Measurements from ENCODE around the gene MYOF. TPM values are rescaled to one million over a fixed set of nuclear protein-coding genes. Genes with fewer than 3 reads are reported as not detected.
"Not testable (repeated sequence)": the region's sequence is repeated elsewhere in the genome, so short reads cannot be mapped to it uniquely, and the experiment has no call there.

The MYOF gene
- total RNA-seq, 2 donors from 2014 or later: 84.4 to 85.0 TPM

DNA sequence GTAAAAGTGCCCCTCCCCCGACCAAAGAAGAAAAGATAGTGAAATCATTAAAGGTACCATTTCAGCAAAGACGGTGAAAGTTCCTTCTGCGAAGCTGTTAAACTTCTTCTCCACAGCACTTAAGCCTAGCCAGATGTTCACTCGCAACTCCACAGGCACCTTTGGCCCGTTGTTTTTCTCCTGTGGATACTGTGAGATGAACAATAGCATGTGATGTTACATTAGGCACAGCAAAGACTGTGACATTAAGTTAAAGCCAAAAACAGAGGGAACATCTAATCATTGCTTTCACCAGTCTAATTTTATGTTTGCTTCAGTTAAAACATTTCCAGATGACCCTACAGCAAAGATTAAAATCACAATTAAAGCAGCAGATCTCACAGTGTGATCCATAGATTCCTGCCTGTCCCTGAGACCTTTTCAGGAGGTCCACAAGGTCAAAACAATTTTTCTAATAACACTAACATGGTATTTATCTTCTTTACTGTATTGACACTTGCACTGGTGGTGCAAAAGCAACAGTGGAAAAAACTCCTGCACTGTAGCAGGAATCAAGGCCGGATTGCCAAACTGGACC, 112.5 kb downstream of the MYOF start:
- no peak for DNase-seq (ENCODE audit: low spot score)
- WGBS: 80% methylated on average over 6 of the region's 6 CpGs
- no peak for TF ChIP-seq POLR2AphosphoS5 (IDR thresholded peaks at IDR 0.05)
- TF ChIP-seq POLR2A (IDR thresholded peaks at IDR 0.05): no peak
- TF ChIP-seq, protein P1, sequence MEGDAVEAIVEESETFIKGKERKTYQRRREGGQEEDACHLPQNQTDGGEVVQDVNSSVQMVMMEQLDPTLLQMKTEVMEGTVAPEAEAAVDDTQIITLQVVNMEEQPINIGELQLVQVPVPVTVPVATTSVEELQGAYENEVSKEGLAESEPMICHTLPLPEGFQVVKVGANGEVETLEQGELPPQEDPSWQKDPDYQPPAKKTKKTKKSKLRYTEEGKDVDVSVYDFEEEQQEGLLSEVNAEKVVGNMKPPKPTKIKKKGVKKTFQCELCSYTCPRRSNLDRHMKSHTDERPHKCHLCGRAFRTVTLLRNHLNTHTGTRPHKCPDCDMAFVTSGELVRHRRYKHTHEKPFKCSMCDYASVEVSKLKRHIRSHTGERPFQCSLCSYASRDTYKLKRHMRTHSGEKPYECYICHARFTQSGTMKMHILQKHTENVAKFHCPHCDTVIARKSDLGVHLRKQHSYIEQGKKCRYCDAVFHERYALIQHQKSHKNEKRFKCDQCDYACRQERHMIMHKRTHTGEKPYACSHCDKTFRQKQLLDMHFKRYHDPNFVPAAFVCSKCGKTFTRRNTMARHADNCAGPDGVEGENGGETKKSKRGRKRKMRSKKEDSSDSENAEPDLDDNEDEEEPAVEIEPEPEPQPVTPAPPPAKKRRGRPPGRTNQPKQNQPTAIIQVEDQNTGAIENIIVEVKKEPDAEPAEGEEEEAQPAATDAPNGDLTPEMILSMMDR (IDR thresholded peaks at IDR 0.05): no peak
- Histone ChIP-seq H3K27ac (no peak overlapping the region), H3K36me3 (peaks cover 0 to 2% of the 10 kb centered on the region in 2 donors), H3K27me3 (replicated peaks; ENCODE audit: insufficient read depth) (no peaks in the 10 kb centered on the region), H3K4me1 (replicated peaks) (no peaks in the 10 kb centered on the region), H3K9me3 (no peaks in the 10 kb centered on the region), H3K4me3 (no peak overlapping the region)
- intact Hi-C loops (cut with DNase I): no loop called here

DNA sequence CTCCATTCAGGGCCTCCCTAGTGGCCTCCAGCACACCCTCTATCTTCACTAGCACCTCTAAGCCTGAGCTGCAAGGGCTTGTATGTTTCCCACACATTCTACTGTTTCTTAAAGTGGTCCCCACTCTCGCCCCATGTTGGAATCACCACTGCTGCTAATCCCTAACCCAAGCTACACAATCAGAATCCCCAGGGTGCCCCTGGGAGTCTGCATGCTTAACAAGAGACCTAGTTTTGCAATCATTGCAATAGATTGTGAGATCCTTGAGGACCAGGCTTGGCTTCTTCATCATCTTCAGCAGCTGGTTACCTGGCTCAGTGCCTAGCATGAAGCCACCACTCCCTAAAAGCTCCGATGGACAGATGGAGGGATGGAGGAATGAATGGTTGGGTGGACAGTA, 113.9 kb downstream of the MYOF start:
- no peak for TF ChIP-seq POLR2AphosphoS5 (IDR thresholded peaks at IDR 0.05)
- H3K27ac ChIP-seq: no peak overlapping the region
- DNase-seq (ENCODE audit: low spot score): no peak
- no peaks in the 10 kb centered on the region for H3K9me3 ChIP-seq
- intact Hi-C loops (cut with DNase I): no loop called here
- 90% methylated on average over 2 of the region's 2 CpGs for WGBS
- H3K36me3 ChIP-seq: peaks cover 0 to 2% of the 10 kb centered on the region in 2 donors
- H3K4me3 ChIP-seq: no peak overlapping the region
- no peaks in the 10 kb centered on the region for H3K27me3 ChIP-seq (replicated peaks; ENCODE audit: insufficient read depth)
- no peaks in the 10 kb centered on the region for H3K4me1 ChIP-seq (replicated peaks)

DNA sequence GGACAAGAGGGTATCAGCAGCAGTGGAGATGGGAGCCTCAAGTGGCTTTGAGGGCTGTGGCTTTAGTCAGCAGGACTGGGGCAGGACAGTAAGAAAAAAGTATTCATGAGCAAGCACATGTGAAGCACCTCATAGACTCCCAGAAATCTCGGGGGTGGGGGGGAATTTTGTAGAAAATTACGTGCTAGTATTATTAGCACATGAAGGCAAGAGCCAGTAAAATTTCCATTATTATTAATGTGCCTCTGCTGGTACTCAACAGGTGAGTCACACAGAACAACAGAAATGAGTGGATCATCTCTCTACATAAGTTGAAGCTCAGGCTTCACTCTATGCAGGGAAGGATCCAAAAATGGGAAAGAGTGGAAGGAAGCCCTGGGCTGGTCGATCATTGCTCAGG, 114.5 kb downstream of the MYOF start:
- 82% methylated on average over 3 of the region's 3 CpGs for WGBS
- H3K36me3 ChIP-seq: peaks cover 0 to 2% of the 10 kb centered on the region in 2 donors
- no peaks in the 10 kb centered on the region for H3K4me1 ChIP-seq (replicated peaks)
- no peak overlapping the region for H3K27ac ChIP-seq
- no peaks in the 10 kb centered on the region for H3K9me3 ChIP-seq
- TF ChIP-seq, protein P1 (IDR thresholded peaks at IDR 0.05): no peak
- no peak for TF ChIP-seq POLR2A (IDR thresholded peaks at IDR 0.05)
- TF ChIP-seq POLR2AphosphoS5 (IDR thresholded peaks at IDR 0.05): no peak
- no peak for DNase-seq (ENCODE audit: low spot score)
- intact Hi-C loops (cut with DNase I): no loop called here
- no peaks in the 10 kb centered on the region for H3K27me3 ChIP-seq (replicated peaks; ENCODE audit: insufficient read depth)
- H3K4me3 ChIP-seq: no peak overlapping the region

DNA sequence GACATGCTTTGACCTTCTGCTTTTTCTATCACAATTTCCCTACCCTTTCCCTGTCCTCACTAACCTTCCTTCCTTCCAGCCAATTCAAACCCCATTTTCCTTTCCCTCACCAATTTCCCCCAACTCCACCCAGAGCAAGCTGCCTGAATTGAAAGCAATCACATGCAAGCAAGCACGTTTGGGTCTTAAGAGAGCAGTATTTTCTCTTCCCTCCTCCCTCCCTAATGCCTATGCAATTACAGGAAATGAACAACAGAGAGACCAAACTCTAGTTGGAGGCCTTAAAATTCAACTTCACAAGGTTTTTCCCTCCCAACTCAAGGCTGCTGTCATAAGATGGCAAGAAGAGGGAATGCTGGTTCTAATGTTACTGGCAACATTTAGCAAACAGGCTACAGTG, 117.2 kb downstream of the MYOF start:
- no peaks in the 10 kb centered on the region for H3K27me3 ChIP-seq (replicated peaks; ENCODE audit: insufficient read depth)
- WGBS: 40% methylated on average over 1 of the region's 1 CpG
- no peak overlapping the region for H3K27ac ChIP-seq
- no peak overlapping the region for H3K4me3 ChIP-seq
- intact Hi-C loops (cut with DNase I): no loop called here
- TF ChIP-seq POLR2AphosphoS5 (IDR thresholded peaks at IDR 0.05) (no peak), POLR2A (IDR thresholded peaks at IDR 0.05) (no peak)
- TF ChIP-seq, protein P1 (IDR thresholded peaks at IDR 0.05): no peak
- H3K9me3 ChIP-seq: no peaks in the 10 kb centered on the region
- H3K4me1 ChIP-seq (replicated peaks): no peaks in the 10 kb centered on the region
- no peak for DNase-seq (ENCODE audit: low spot score)
- H3K36me3 ChIP-seq: peaks cover 0 to 8% of the 10 kb centered on the region in 2 donors

DNA sequence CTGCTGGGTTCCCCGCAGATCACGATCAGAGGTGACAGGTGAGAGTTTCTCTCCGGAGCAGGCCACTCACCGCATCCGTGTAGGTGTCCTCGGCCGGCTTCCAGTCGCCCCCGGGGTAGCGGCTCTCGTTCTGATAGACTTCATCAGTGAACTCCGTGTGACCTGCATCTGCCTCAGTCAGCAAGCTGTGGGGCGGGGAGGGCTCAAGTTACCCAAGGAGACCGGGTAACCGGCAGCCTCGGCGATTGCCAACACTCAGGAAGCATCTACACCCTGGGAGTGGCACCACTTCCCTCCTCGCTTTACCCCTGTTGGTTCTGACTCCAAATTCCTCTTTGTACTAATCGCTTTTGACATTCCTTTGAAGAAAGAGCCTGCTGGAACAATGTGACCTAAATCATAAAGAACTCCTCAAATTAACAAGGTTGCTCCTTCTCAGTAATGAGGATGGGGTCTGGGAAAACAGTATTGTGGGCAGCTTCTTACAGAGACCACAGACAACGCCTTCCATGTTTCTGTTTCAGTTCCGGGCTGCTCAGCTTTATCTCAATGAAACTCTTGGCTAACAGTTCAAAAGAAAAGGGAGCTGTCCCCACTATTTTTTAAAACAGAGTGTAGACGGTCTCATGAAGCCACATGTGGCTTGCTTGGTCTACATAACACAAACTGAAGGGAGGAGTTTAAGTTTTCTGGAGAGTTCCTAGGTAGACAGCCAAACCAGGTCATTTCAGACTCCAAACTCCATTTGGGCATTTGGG, 118.1 kb downstream of the MYOF start:
- no peak overlapping the region for H3K4me3 ChIP-seq
- H3K9me3 ChIP-seq: no peaks in the 10 kb centered on the region
- DNase-seq (ENCODE audit: low spot score): no peak
- intact Hi-C loops (cut with DNase I): no loop called here
- no peaks in the 10 kb centered on the region for H3K27me3 ChIP-seq (replicated peaks; ENCODE audit: insufficient read depth)
- TF ChIP-seq POLR2AphosphoS5 (IDR thresholded peaks at IDR 0.05) (no peak), POLR2A (IDR thresholded peaks at IDR 0.05) (no peak)
- TF ChIP-seq, protein P1 (IDR thresholded peaks at IDR 0.05): no peak
- H3K27ac ChIP-seq: no peak overlapping the region
- 55% methylated on average over 19 of the region's 22 CpGs for WGBS
- H3K4me1 ChIP-seq (replicated peaks): no peaks in the 10 kb centered on the region
- H3K36me3 ChIP-seq: peaks cover 0 to 8% of the 10 kb centered on the region in 2 donors

DNA sequence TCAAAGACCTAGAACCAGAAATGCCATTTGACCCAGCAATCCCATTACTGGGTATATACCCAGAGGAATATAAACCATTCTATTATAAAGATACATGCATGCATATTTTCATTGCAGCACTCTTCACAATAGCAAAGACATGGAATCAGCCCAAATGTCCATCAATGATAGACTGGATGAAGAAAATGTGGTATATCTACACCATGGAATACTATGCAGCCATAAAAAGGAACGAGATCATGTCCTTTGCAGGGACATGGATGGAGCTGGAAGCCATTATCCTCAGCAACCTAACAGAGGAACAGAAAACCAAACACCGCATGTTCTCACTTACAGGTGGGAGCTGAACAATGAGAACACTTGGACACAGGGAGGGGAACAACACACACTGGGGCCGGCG, 123.7 kb downstream of the MYOF start:
- WGBS: 95% methylated on average over 4 of the region's 4 CpGs
- not testable (repeated sequence) for H3K4me3 ChIP-seq; H3K9me3 ChIP-seq; H3K27me3 ChIP-seq (replicated peaks; ENCODE audit: insufficient read depth); H3K4me1 ChIP-seq (replicated peaks); H3K27ac ChIP-seq; DNase-seq (ENCODE audit: low spot score)
- H3K36me3 ChIP-seq: peaks cover 6 to 14% of the 10 kb centered on the region in 2 donors
- intact Hi-C loops (cut with DNase I): loop anchor here (10.0 kb wide), 1 partner anchor 274 kb away; no protein-coding TSS in a partner anchor
